DOHH2 (cell line): ENCODE results near the gene KLHL2.
"Not testable (repeated sequence)": the region's sequence is repeated elsewhere in the genome, so short reads cannot be mapped to it uniquely, and the experiment has no call there.

ENCODE experiments used
- CTCF ChIP-seq: fragments of 200-600 bp; sonication (generic); IDR thresholded peaks from one replicate; pipeline ENCODE4 v1.5.1; 2014; ENCODE audit warnings: antibody characterized with exemption, mild to moderate bottlenecking, low read depth, low read length; ENCODE audit not compliant: poor library complexity, severe bottlenecking
- EZH2phosphoT487 ChIP-seq: fragments of 200-600 bp; sonication (generic); IDR thresholded peaks from 2 replicates; pipeline ENCODE4 v1.6.1; 2017; ENCODE audit warnings: borderline replicate concordance, mild to moderate bottlenecking, antibody characterized with exemption, low read length, moderate library complexity, mixed read lengths

DNA sequence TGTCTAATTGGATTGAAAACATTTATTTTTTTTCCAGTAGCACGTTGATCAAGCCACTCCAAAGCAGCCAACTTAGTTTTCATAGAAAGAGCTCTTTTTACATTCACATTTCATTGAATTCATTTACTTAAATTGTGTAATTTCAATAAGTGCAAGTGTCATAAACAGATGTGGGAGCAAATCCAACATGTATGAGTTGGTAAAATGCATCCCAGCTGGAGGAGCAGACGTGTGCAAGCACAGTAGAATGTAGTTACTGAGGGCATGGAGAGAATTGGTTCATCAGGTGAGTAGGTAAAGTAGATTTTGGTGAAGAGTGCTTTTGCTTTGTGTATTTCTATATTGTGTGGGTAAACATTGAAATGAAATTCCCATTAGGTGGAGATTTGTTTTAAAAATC, 36.8 kb downstream of the KLHL2 start:
- TF ChIP-seq CTCF, EZH2phosphoT487: not testable (repeated sequence)
